GM12801 (cell line): ENCODE results near the gene CATSPER4.

Experiments
- TF ChIP-seq, protein P1 (sequence below): IDR thresholded peaks from one replicate; pipeline ENCODE4 v1.5.1; 2011; ENCODE audit warnings: control low read depth; ENCODE audit not compliant: insufficient read length; ENCODE audit errors: extremely low read depth

Gene CATSPER4

DNA sequence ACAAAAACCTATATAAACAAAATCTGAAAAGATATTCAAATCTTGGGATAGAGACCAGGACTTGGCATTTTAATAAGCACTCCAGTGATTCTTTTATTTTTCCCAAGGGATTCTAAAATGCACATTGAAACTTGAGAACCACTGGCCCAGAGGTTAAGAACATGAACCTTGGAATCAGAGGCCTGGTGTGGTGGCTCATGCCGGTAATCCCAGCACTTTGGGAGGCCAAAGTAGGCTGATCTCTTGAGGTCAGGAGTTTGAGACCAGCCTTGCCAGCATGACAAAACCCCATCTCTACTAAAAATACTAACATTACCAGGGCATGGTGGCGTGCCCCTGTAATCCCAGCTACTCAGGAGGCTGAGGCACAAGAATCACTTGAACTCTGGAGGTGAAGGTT lies 30.7 kb downstream of the CATSPER4 start:
- TF ChIP-seq, protein P1, sequence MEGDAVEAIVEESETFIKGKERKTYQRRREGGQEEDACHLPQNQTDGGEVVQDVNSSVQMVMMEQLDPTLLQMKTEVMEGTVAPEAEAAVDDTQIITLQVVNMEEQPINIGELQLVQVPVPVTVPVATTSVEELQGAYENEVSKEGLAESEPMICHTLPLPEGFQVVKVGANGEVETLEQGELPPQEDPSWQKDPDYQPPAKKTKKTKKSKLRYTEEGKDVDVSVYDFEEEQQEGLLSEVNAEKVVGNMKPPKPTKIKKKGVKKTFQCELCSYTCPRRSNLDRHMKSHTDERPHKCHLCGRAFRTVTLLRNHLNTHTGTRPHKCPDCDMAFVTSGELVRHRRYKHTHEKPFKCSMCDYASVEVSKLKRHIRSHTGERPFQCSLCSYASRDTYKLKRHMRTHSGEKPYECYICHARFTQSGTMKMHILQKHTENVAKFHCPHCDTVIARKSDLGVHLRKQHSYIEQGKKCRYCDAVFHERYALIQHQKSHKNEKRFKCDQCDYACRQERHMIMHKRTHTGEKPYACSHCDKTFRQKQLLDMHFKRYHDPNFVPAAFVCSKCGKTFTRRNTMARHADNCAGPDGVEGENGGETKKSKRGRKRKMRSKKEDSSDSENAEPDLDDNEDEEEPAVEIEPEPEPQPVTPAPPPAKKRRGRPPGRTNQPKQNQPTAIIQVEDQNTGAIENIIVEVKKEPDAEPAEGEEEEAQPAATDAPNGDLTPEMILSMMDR = no peak

GRCh38 chr1:26224606-26225005 lies 34.2 kb downstream of the CATSPER4 start:
- TF ChIP-seq, protein P1 = no peak

DNA sequence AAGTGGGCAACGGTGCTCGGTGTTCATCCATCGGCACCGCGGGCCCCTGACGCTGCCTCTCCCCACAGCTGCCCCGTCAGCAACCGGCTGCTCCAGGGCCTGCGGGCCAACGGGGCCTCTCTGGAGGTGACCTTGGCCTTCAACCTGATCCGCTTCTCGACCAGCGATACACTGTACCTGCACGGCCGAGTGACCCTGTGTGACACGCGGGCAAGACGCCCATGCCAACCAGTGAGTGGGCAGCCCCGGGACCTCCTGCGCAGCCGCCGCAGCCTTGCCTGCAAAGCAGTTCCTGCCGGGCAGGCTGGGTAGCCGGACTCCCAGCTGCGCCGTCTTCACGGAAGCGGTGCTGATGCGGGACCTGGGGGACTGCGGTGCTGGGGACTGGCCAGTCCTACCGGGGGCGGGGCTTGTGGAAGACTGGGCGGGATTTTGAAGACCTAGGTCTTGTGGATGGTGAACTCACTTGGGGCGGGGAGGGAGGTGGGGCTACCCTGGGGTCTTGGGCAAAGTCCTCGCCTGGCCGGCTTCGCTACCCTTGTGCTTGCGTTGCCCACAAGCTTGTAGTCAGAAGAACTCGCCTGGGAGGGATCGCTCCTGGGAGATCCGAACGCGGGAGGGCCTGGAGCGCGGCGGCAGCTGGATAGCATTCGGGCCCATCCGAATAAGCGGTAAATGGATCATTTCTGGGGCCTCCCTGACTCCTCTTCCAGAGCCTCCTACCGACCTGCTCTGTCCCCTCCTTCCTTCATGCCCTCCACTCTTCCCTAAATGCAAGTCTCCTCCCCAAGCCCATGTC lies 34.8 kb downstream of the CATSPER4 start:
- TF ChIP-seq, protein P1 = no peak

GRCh38 chr1:26233903-26234643 lies 43.7 kb downstream of the CATSPER4 start, which contains the start of gene CEP85:
CEP85 (plus strand) TSS chr1:26234200; CDS start chr1:26239784, 5,584 bp downstream.
- TF ChIP-seq, protein P1 = no peak

DNA sequence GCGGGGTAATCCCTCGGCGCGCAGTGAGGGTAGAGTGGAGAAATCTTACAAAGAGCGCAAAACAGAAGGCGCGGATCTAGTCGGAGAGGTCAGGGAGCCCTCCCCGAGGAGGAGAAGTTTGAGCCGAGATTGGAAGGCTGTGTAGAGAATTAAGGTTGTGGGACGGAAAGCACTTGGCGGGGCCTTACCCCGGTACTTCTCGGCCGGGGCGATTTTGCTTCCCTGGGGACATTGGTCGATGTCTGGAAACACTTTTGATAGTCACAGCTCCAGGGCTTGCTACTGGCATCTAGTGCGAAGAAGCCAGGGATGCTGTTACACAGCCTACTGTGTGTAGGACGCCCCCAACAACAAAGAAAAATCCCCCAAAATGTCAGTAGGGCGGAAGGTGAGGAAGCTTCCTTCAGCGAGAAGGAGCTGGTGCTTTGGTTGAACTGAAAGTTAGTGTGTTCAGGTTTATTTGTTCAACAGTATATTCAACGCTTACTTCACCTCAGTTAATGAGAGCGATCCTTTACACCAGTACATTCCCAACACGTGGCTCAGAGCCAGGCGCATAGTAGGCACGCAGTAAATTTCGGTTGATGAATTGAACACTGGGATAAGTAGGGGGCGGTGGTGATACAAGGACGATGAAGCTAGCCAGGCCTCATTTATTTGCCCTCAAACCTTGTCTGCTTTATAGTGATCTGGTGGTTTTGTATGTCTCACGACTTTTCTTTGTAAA lies 44.4 kb downstream of the CATSPER4 start:
- TF ChIP-seq, protein P1 = no peak

GRCh38 chr1:26237230-26237966 lies 47.0 kb downstream of the CATSPER4 start:
- TF ChIP-seq, protein P1 = no peak

GRCh38 chr1:26239936-26240335 lies 49.5 kb downstream of the CATSPER4 start:
- TF ChIP-seq, protein P1 = no peak
